Measurements from ENCODE around the gene TRIAP1. TPM values are rescaled to one million over a fixed set of nuclear protein-coding genes. Genes with fewer than 3 reads are reported as not detected.

The TRIAP1 gene
- total RNA-seq, 1 experiment from 2014 or later = 23.9 TPM

DNA sequence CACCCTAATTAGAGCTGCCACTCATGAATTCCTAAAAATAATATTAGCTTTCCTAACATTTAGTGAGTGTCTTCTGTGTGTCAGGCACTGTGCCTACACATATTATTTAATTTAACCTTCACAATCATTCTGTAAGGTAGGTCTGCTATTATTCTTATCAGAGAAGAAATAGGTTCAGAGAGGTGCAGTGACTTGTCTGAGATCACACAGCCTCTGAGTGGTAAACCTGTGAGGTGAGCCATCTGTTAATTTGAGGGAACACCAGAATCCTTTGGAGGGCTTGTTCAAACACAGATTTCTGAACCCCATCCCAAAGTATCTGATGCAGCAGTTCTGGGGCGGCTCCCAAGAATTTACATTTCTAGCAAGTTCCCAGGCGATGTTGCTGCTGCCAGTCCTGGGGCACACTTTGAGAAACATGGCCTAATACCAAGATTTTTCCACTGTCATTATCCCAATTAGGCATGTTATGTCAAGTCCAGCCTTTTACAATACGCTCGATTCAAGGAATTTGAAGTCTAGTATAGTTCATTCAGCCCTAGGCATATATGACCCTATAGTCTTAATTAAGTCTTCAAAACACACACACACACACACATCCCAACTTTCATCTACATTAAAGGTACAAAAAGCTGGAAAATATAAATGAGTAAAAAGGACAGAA is 28.1 kb downstream of the TRIAP1 start:
- in situ Hi-C loops (cut with HindIII; ENCODE audit: low pct_unique_long_range_greater_than_20kb, low sequenced_read_pairs) = no loop called here
- Histone ChIP-seq H3K4me1 (ENCODE audit: control insufficient read depth, insufficient read depth, low read length) (no peaks in the 10 kb centered on the region), H3K4me3 (ENCODE audit: low read depth in 2 of 2, low read length in 2 of 2) (no peak overlapping the region), H3K27ac (ENCODE audit: low read length) (no peak overlapping the region), H3K9me3 (ENCODE audit: control insufficient read depth, insufficient read depth, low read depth, low read length) (no peaks in the 10 kb centered on the region), H3K27me3 (ENCODE audit: control insufficient read depth, insufficient read depth, low read length) (no peaks in the 10 kb centered on the region), H3K36me3 (ENCODE audit: control insufficient read depth, insufficient read depth, low read length) (no peaks in the 10 kb centered on the region)
- no TSS peak for BruUV-seq (replicated peaks)
- TF ChIP-seq SIN3A (IDR thresholded peaks at IDR 0.05; ENCODE audit: borderline replicate concordance, insufficient read depth, low read depth, low read length) (no peak), TCF7L2 (IDR thresholded peaks at IDR 0.05; ENCODE audit: low read depth, low read length) (no peak), REST (IDR thresholded peaks at IDR 0.05; ENCODE audit: insufficient read depth in 1 of 2, low read depth in 2 of 2, low read length in 1 of 2) (no peak)
- TF ChIP-seq, protein P1, sequence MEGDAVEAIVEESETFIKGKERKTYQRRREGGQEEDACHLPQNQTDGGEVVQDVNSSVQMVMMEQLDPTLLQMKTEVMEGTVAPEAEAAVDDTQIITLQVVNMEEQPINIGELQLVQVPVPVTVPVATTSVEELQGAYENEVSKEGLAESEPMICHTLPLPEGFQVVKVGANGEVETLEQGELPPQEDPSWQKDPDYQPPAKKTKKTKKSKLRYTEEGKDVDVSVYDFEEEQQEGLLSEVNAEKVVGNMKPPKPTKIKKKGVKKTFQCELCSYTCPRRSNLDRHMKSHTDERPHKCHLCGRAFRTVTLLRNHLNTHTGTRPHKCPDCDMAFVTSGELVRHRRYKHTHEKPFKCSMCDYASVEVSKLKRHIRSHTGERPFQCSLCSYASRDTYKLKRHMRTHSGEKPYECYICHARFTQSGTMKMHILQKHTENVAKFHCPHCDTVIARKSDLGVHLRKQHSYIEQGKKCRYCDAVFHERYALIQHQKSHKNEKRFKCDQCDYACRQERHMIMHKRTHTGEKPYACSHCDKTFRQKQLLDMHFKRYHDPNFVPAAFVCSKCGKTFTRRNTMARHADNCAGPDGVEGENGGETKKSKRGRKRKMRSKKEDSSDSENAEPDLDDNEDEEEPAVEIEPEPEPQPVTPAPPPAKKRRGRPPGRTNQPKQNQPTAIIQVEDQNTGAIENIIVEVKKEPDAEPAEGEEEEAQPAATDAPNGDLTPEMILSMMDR (IDR thresholded peaks at IDR 0.05) = no peak
- ATAC-seq = no peak
- CTCF ChIA-PET = no interaction called here
- POLR2A ChIA-PET = interaction anchor here (0.6 kb wide), 1 partner anchor 127 kb away, joined by 14 read pairs; the partner anchor contains the start of gene RNU4-2
- intact Hi-C loops (cut with micrococcal nuclease; ENCODE audit: unreplicated experiment) = no loop called here
- no peak for DNase-seq (ENCODE audit: low read depth, low spot score)

GRCh38 chr12:120416490-120417216 is 29.5 kb downstream of the TRIAP1 start:
- H3K36me3 ChIP-seq (ENCODE audit: control insufficient read depth, insufficient read depth, low read length) = no peaks in the 10 kb centered on the region
- BruUV-seq (replicated peaks) = no TSS peak
- no peak overlapping the region for H3K27ac ChIP-seq (ENCODE audit: low read length)
- no peaks in the 10 kb centered on the region for H3K27me3 ChIP-seq (ENCODE audit: control insufficient read depth, insufficient read depth, low read length)
- intact Hi-C loops (cut with micrococcal nuclease; ENCODE audit: unreplicated experiment) = no loop called here
- no peak for ATAC-seq
- H3K4me3 ChIP-seq (ENCODE audit: low read depth in 2 of 2, low read length in 2 of 2) = no peak overlapping the region
- no peaks in the 10 kb centered on the region for H3K4me1 ChIP-seq (ENCODE audit: control insufficient read depth, insufficient read depth, low read length)
- TF ChIP-seq REST (IDR thresholded peaks at IDR 0.05; ENCODE audit: insufficient read depth in 1 of 2, low read depth in 2 of 2, low read length in 1 of 2) (no peak), POLR2AphosphoS5 (IDR thresholded peaks at IDR 0.05; ENCODE audit: low read depth, low read length) (no peak), TCF7L2 (IDR thresholded peaks at IDR 0.05; ENCODE audit: low read depth, low read length) (no peak), SIN3A (IDR thresholded peaks at IDR 0.05; ENCODE audit: borderline replicate concordance, insufficient read depth, low read depth, low read length) (no peak)
- TF ChIP-seq, protein P1 (IDR thresholded peaks at IDR 0.05) = no peak
- ChIA-PET CTCF (no interaction called here), POLR2A (no interaction called here)
- no peaks in the 10 kb centered on the region for H3K9me3 ChIP-seq (ENCODE audit: control insufficient read depth, insufficient read depth, low read depth, low read length)
- in situ Hi-C loops (cut with HindIII; ENCODE audit: low pct_unique_long_range_greater_than_20kb, low sequenced_read_pairs) = no loop called here
- no peak for DNase-seq (ENCODE audit: low read depth, low spot score)

Measured in Panc1 (cell line).